GM23338 (cell line): Measurements from ENCODE around the gene YWHAE. TPM values are rescaled to one million over a fixed set of nuclear protein-coding genes. Genes with fewer than 3 reads are reported as not detected.

Experiments used
- ATAC-seq: fragments of 200-7000 bp; cut with Tn5 transposase; 3 replicates; pipeline ENCODE4 v1.9.1; 2020
- DNase-seq: peaks from one replicate; pipeline ENCODE4 v3.0.0-alpha.2; 2015; ENCODE audit warnings: low spot score
- H2AFZ ChIP-seq: fragments of 200-600 bp; sonication (generic); 2 replicates; pipeline ENCODE4 v1.8.0; 2016; ENCODE audit warnings: antibody characterized with exemption, mild to moderate bottlenecking, moderate library complexity
- H3F3A ChIP-seq: fragments of 200-600 bp; sonication (generic); replicated peaks from 2 replicates; pipeline ENCODE4 v1.8.0; 2017; ENCODE audit warnings: antibody characterized with exemption, mixed run types, low read depth
- H3K27ac ChIP-seq: fragments of 200-600 bp; sonication (generic); 2 replicates; pipeline ENCODE4 v1.6.1; 2016; ENCODE audit warnings: low read depth
- H3K27me3 ChIP-seq: fragments of 200-600 bp; sonication (generic); 2 replicates; pipeline ENCODE4 v1.8.0; 2016; ENCODE audit warnings: mild to moderate bottlenecking, mixed run types, moderate library complexity; ENCODE audit not compliant: insufficient read depth
- H3K36me3 ChIP-seq: fragments of 200-600 bp; sonication (generic); 2 replicates; pipeline ENCODE4 v1.8.0; 2016; ENCODE audit warnings: mild to moderate bottlenecking; ENCODE audit not compliant: insufficient read depth
- H3K4me1 ChIP-seq: fragments of 200-600 bp; sonication (generic); 2 replicates; pipeline ENCODE4 v1.8.0; 2016; ENCODE audit warnings: mild to moderate bottlenecking, moderate library complexity; ENCODE audit not compliant: insufficient read depth
- H3K4me2 ChIP-seq: fragments of 200-600 bp; sonication (generic); 2 replicates; pipeline ENCODE4 v1.7.1; 2017; ENCODE audit warnings: mixed run types
- H3K4me3 ChIP-seq: fragments of 200-600 bp; sonication (generic); 2 replicates; pipeline ENCODE4 v1.6.1; 2016; ENCODE audit warnings: mixed run types
- H3K79me2 ChIP-seq: fragments of 200-600 bp; sonication (generic); replicated peaks from 2 replicates; pipeline ENCODE4 v1.8.0; 2017; ENCODE audit warnings: mild to moderate bottlenecking; ENCODE audit not compliant: insufficient read depth
- H3K9me2 ChIP-seq: fragments of 200-600 bp; sonication (generic); 2 replicates; pipeline ENCODE4 v1.8.0; 2017; ENCODE audit not compliant: insufficient read depth
- H4K20me1 ChIP-seq: fragments of 200-600 bp; sonication (generic); replicated peaks from 2 replicates; pipeline ENCODE4 v1.8.0; 2017; ENCODE audit warnings: mild to moderate bottlenecking; ENCODE audit not compliant: insufficient read depth
- H3K27ac Mint-ChIP-seq: 2 replicates; pipeline ENCODE4 v1.8.0; 2020; ENCODE audit warnings: inconsistent platforms, mild to moderate bottlenecking, moderate library complexity, mixed read lengths
- H3K27me3 Mint-ChIP-seq: 3 replicates; pipeline ENCODE4 v1.8.0; 2022; ENCODE audit warnings: low read depth, mild to moderate bottlenecking, moderate library complexity, mixed read lengths, inconsistent platforms; ENCODE audit not compliant: insufficient read depth, poor library complexity
- H3K36me3 Mint-ChIP-seq: 3 replicates; pipeline ENCODE4 v1.8.0; 2021; ENCODE audit warnings: low read depth, mild to moderate bottlenecking, inconsistent platforms, moderate library complexity, mixed read lengths
- H3K4me1 Mint-ChIP-seq: 3 replicates; pipeline ENCODE4 v1.8.0; 2020; ENCODE audit warnings: mild to moderate bottlenecking, inconsistent platforms, mixed read lengths
- H3K4me3 Mint-ChIP-seq: 3 replicates; pipeline ENCODE4 v1.8.0; 2021; ENCODE audit warnings: moderate library complexity, mild to moderate bottlenecking, inconsistent platforms, mixed read lengths
- H3K9me3 Mint-ChIP-seq: 3 replicates; pipeline ENCODE4 v1.8.0; 2020; ENCODE audit warnings: moderate library complexity, mild to moderate bottlenecking, inconsistent platforms, mixed read lengths
- CREB1 ChIP-seq: fragments of 250-450 bp; sonication (Bioruptor Pico); IDR thresholded peaks from 2 replicates; pipeline ENCODE4 v1.5.0; 2020; ENCODE audit warnings: low read depth, mild to moderate bottlenecking, moderate library complexity
- EZH2 ChIP-seq: fragments of 200-600 bp; sonication (generic); IDR thresholded peaks from one replicate; pipeline ENCODE4 v1.8.0; 2017; ENCODE audit warnings: antibody characterized with exemption, mild to moderate bottlenecking, low read depth; ENCODE audit not compliant: unreplicated experiment
- EZH2phosphoT487 ChIP-seq: fragments of 200-600 bp; sonication (generic); IDR thresholded peaks from one replicate; pipeline ENCODE4 v1.8.1; 2018; ENCODE audit warnings: antibody characterized with exemption; ENCODE audit not compliant: unreplicated experiment
- JUNB ChIP-seq: IDR thresholded peaks from one replicate; pipeline ENCODE4 v1.6.1; 2016; ENCODE audit warnings: antibody characterized with exemption; ENCODE audit not compliant: unreplicated experiment
- NANOG ChIP-seq: IDR thresholded peaks from 2 replicates; pipeline ENCODE4 v1.6.1; 2016; ENCODE audit warnings: antibody characterized with exemption, borderline replicate concordance
- POLR2AphosphoS5 ChIP-seq: IDR thresholded peaks from 2 replicates; pipeline ENCODE4 v1.6.1; 2016; ENCODE audit warnings: antibody characterized with exemption, low read depth
- REST ChIP-seq: IDR thresholded peaks from one replicate; pipeline ENCODE4 v1.6.1; 2018; ENCODE audit warnings: antibody characterized with exemption; ENCODE audit not compliant: unreplicated experiment
- STAT1 ChIP-seq: IDR thresholded peaks from one replicate; pipeline ENCODE4 v1.6.1; 2016; ENCODE audit warnings: antibody characterized with exemption; ENCODE audit not compliant: unreplicated experiment
- ZNF114 ChIP-seq: fragments of 250-450 bp; sonication (Bioruptor Pico); IDR thresholded peaks from 2 replicates; pipeline ENCODE4 v1.5.0; 2020; ENCODE audit warnings: mild to moderate bottlenecking, moderate library complexity
- ZNF331 ChIP-seq: fragments of 250-450 bp; sonication (Bioruptor Pico); IDR thresholded peaks from 2 replicates; pipeline ENCODE4 v1.5.0; 2020; ENCODE audit warnings: low read depth, mild to moderate bottlenecking, moderate library complexity
- polyA plus RNA-seq: library from polyadenylated mRNA; unstranded; fragments of >200 nt; fragmentation: Nextera tagmentation; extraction: Ambion mirVana; gene quantifications from 2 replicates; pipeline ENCODE4 v1.2.1, GENCODE V29; 2016
- total RNA-seq: library from RNA; depleted of rRNA; stranded (reverse); fragments of >200 nt; shearing (Covaris generic); gene quantifications from 2 replicates; pipeline ENCODE4 v1.2.3, GENCODE V29; 2014
- TF ChIP-seq, protein P1 (sequence below): fragments of 250-450 bp; sonication (Bioruptor Pico); IDR thresholded peaks from 2 replicates; pipeline ENCODE4 v1.5.0; 2020; ENCODE audit warnings: mild to moderate bottlenecking, moderate library complexity
- TF ChIP-seq, protein P2 (sequence below), 2 experiments: fragments of 200-600 bp in 1 of 2; sonication (generic) in 1 of 2; conservative IDR thresholded peaks; 2 replicates each; pipeline versions ENCODE4 v1.5.1 to v1.6.1; 2016 to 2017; ENCODE audit warnings: antibody characterized with exemption in 2 of 2, low read depth in 2 of 2, mild to moderate bottlenecking in 2 of 2, moderate library complexity in 1 of 2
- TF ChIP-seq, protein P3 (sequence below): IDR thresholded peaks from 2 replicates; pipeline ENCODE4 v1.6.1; 2016; ENCODE audit warnings: antibody characterized with exemption

The YWHAE gene
- total and polyA plus RNA-seq, 2 experiments from 2014 or later: 1,251 to 1,283 TPM

GRCh38 chr17:1300371-1300905 lies 99.6 kb downstream of the YWHAE start:
- TF ChIP-seq POLR2AphosphoS5: no peak
- no peak for TF ChIP-seq EZH2phosphoT487
- no peak for TF ChIP-seq REST
- TF ChIP-seq ZNF114: no peak
- TF ChIP-seq JUNB: no peak
- no peak for TF ChIP-seq STAT1
- TF ChIP-seq, protein P1, sequence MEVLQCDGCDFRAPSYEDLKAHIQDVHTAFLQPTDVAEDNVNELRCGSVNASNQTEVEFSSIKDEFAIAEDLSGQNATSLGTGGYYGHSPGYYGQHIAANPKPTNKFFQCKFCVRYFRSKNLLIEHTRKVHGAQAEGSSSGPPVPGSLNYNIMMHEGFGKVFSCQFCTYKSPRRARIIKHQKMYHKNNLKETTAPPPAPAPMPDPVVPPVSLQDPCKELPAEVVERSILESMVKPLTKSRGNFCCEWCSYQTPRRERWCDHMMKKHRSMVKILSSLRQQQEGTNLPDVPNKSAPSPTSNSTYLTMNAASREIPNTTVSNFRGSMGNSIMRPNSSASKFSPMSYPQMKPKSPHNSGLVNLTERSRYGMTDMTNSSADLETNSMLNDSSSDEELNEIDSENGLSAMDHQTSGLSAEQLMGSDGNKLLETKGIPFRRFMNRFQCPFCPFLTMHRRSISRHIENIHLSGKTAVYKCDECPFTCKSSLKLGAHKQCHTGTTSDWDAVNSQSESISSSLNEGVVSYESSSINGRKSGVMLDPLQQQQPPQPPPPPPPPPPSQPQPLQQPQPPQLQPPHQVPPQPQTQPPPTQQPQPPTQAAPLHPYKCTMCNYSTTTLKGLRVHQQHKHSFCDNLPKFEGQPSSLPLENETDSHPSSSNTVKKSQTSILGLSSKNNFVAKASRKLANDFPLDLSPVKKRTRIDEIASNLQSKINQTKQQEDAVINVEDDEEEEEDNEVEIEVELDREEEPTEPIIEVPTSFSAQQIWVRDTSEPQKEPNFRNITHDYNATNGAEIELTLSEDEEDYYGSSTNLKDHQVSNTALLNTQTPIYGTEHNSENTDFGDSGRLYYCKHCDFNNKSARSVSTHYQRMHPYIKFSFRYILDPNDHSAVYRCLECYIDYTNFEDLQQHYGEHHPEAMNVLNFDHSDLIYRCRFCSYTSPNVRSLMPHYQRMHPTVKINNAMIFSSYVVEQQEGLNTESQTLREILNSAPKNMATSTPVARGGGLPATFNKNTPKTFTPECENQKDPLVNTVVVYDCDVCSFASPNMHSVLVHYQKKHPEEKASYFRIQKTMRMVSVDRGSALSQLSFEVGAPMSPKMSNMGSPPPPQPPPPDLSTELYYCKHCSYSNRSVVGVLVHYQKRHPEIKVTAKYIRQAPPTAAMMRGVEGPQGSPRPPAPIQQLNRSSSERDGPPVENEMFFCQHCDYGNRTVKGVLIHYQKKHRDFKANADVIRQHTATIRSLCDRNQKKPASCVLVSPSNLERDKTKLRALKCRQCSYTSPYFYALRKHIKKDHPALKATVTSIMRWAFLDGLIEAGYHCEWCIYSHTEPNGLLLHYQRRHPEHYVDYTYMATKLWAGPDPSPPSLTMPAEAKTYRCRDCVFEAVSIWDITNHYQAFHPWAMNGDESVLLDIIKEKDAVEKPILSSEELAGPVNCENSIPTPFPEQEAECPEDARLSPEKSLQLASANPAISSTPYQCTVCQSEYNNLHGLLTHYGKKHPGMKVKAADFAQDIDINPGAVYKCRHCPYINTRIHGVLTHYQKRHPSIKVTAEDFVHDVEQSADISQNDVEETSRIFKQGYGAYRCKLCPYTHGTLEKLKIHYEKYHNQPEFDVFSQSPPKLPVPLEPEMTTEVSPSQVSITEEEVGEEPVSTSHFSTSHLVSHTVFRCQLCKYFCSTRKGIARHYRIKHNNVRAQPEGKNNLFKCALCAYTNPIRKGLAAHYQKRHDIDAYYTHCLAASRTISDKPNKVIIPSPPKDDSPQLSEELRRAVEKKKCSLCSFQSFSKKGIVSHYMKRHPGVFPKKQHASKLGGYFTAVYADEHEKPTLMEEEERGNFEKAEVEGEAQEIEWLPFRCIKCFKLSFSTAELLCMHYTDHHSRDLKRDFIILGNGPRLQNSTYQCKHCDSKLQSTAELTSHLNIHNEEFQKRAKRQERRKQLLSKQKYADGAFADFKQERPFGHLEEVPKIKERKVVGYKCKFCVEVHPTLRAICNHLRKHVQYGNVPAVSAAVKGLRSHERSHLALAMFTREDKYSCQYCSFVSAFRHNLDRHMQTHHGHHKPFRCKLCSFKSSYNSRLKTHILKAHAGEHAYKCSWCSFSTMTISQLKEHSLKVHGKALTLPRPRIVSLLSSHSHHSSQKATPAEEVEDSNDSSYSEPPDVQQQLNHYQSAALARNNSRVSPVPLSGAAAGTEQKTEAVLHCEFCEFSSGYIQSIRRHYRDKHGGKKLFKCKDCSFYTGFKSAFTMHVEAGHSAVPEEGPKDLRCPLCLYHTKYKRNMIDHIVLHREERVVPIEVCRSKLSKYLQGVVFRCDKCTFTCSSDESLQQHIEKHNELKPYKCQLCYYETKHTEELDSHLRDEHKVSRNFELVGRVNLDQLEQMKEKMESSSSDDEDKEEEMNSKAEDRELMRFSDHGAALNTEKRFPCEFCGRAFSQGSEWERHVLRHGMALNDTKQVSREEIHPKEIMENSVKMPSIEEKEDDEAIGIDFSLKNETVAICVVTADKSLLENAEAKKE (CRISPR knock-in tag): no peak
- TF ChIP-seq EZH2: no peak
- TF ChIP-seq, protein P2, sequence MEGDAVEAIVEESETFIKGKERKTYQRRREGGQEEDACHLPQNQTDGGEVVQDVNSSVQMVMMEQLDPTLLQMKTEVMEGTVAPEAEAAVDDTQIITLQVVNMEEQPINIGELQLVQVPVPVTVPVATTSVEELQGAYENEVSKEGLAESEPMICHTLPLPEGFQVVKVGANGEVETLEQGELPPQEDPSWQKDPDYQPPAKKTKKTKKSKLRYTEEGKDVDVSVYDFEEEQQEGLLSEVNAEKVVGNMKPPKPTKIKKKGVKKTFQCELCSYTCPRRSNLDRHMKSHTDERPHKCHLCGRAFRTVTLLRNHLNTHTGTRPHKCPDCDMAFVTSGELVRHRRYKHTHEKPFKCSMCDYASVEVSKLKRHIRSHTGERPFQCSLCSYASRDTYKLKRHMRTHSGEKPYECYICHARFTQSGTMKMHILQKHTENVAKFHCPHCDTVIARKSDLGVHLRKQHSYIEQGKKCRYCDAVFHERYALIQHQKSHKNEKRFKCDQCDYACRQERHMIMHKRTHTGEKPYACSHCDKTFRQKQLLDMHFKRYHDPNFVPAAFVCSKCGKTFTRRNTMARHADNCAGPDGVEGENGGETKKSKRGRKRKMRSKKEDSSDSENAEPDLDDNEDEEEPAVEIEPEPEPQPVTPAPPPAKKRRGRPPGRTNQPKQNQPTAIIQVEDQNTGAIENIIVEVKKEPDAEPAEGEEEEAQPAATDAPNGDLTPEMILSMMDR (conservative IDR thresholded peaks at IDR 0.05; ENCODE audit: low read depth in 2 of 2): no peak
- TF ChIP-seq CREB1: no peak
- TF ChIP-seq, protein P3, sequence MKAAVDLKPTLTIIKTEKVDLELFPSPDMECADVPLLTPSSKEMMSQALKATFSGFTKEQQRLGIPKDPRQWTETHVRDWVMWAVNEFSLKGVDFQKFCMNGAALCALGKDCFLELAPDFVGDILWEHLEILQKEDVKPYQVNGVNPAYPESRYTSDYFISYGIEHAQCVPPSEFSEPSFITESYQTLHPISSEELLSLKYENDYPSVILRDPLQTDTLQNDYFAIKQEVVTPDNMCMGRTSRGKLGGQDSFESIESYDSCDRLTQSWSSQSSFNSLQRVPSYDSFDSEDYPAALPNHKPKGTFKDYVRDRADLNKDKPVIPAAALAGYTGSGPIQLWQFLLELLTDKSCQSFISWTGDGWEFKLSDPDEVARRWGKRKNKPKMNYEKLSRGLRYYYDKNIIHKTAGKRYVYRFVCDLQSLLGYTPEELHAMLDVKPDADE: no peak
- no peak for TF ChIP-seq ZNF331
- TF ChIP-seq NANOG: no peak
- Histone ChIP-seq H3K4me2 (no peak overlapping the region), H3K36me3 (no peaks in the 10 kb centered on the region), H2AFZ (no peak overlapping the region), H4K20me1 (no peaks in the 10 kb centered on the region), H3K27me3 (no peaks in the 10 kb centered on the region), H3K27ac (no peak overlapping the region), H3K9me2 (no peaks in the 10 kb centered on the region), H3K4me1 (peaks cover 10% of the 10 kb centered on the region), H3F3A (0 out of 2 replicates have a peak, but pooled peaks cover 2% of the 10 kb centered on the region), H3K79me2 (no peaks in the 10 kb centered on the region), H3K4me3 (no peak overlapping the region)
- DNase-seq (no peak), ATAC-seq (no peak; the same call in 2 of the 3 replicates)
- peaks cover 3% of the 10 kb centered on the region for H3K4me1 Mint-ChIP-seq
- no peaks in the 10 kb centered on the region for H3K36me3 Mint-ChIP-seq
- H3K27ac Mint-ChIP-seq: no peak overlapping the region
- peaks cover 9% of the 10 kb centered on the region for H3K27me3 Mint-ChIP-seq
- no peaks in the 10 kb centered on the region for H3K9me3 Mint-ChIP-seq
- H3K4me3 Mint-ChIP-seq: no peak overlapping the region
